Mesodermal cell (in vitro differentiated cells): ENCODE data around the gene SHLD1.

Experiments
- H3K27ac ChIP-seq: 2 replicates; pipeline ENCODE4 v1.7.0; 2013; ENCODE audit warnings: mild to moderate bottlenecking, low read depth, low read length, moderate library complexity; ENCODE audit not compliant: severe bottlenecking
- H3K36me3 ChIP-seq: 2 replicates; pipeline ENCODE4 v1.7.1; 2013; ENCODE audit warnings: mild to moderate bottlenecking, low read length, moderate library complexity; ENCODE audit not compliant: control insufficient read depth, insufficient read depth
- H3K4me1 ChIP-seq: one replicate; pipeline ENCODE4 v1.7.1; 2013; ENCODE audit warnings: mild to moderate bottlenecking, low read length; ENCODE audit not compliant: insufficient read depth, control insufficient read depth, poor library complexity, severe bottlenecking
- H3K4me3 ChIP-seq: 2 replicates; pipeline ENCODE4 v1.7.0; 2013; ENCODE audit warnings: low read length, control low read depth, mild to moderate bottlenecking; ENCODE audit not compliant: insufficient read depth, poor library complexity, severe bottlenecking; ENCODE audit errors: extremely low read depth
- H3K9me3 ChIP-seq: 2 replicates; pipeline ENCODE4 v1.7.1; 2013; ENCODE audit warnings: mild to moderate bottlenecking, low read length, moderate library complexity; ENCODE audit not compliant: control insufficient read depth
- WGBS, 2 experiments: methylation state at CpG; one replicate each; pipeline ENCODE4 v1.1.5; 2013; ENCODE audit warnings: missing lambda C conversion rate in 2 of 2; ENCODE audit not compliant: insufficient coverage in 2 of 2; 5-methylcytosine and 5-hydroxymethylcytosine counted together

Gene SHLD1

GRCh38 chr20:5757949-5758348 lies 7.7 kb downstream of the SHLD1 start:
- H3K36me3 ChIP-seq, result no peaks in the 10 kb centered on the region
- no peak overlapping the region for H3K4me3 ChIP-seq
- no peak overlapping the region for H3K27ac ChIP-seq
- H3K9me3 ChIP-seq, result no peaks in the 10 kb centered on the region
- 68 to 92% methylated on average over 2 to 3 of the region's 3 CpGs for WGBS, 2 experiments
- no peaks in the 10 kb centered on the region for H3K4me1 ChIP-seq

GRCh38 chr20:5766085-5766764 lies 16.0 kb downstream of the SHLD1 start:
- H3K27ac ChIP-seq, result no peak overlapping the region
- H3K4me3 ChIP-seq, result no peak overlapping the region
- 92 to 94% methylated on average over 4 to 7 of the region's 7 CpGs for WGBS, 2 experiments
- no peaks in the 10 kb centered on the region for H3K9me3 ChIP-seq
- H3K4me1 ChIP-seq, result no peaks in the 10 kb centered on the region
- peaks cover 2% of the 10 kb centered on the region for H3K36me3 ChIP-seq

GRCh38 chr20:5767493-5768098 lies 17.4 kb downstream of the SHLD1 start:
- Histone ChIP-seq H3K36me3 (peaks cover 2% of the 10 kb centered on the region), H3K4me1 (no peaks in the 10 kb centered on the region), H3K27ac (no peak overlapping the region), H3K9me3 (no peaks in the 10 kb centered on the region), H3K4me3 (no peak overlapping the region)
- WGBS, 2 experiments, result 87 to 91% methylated on average over 4 to 5 of the region's 9 CpGs

GRCh38 chr20:5770231-5770986 lies 20.2 kb downstream of the SHLD1 start:
- Histone ChIP-seq H3K9me3 (no peaks in the 10 kb centered on the region), H3K4me3 (no peak overlapping the region), H3K36me3 (peaks cover 2% of the 10 kb centered on the region), H3K4me1 (no peaks in the 10 kb centered on the region), H3K27ac (no peak overlapping the region)
- 100% methylated on average over 2 of the region's 3 CpGs; no CpG with 5 or more reads in 1 of the 2 experiments for WGBS, 2 experiments

- no peaks in the 10 kb centered on the region for H3K9me3 ChIP-seq
- no peak overlapping the region for H3K27ac ChIP-seq
- H3K36me3 ChIP-seq, result peaks cover 2% of the 10 kb centered on the region
- H3K4me3 ChIP-seq, result no peak overlapping the region
- 83 to 90% methylated on average over 1 of the region's 1 CpG for WGBS, 2 experiments
- no peaks in the 10 kb centered on the region for H3K4me1 ChIP-seq
Measured at GRCh38 chr20:5770987-5771318, 20.8 kb downstream of the SHLD1 start.

GRCh38 chr20:5772704-5773103 lies 22.5 kb downstream of the SHLD1 start:
- Histone ChIP-seq H3K9me3 (no peaks in the 10 kb centered on the region), H3K4me1 (no peaks in the 10 kb centered on the region), H3K36me3 (peaks cover 2% of the 10 kb centered on the region), H3K4me3 (no peak overlapping the region), H3K27ac (no peak overlapping the region)
- 89% methylated on average over 4 of the region's 5 CpGs; no CpG with 5 or more reads in 1 of the 2 experiments for WGBS, 2 experiments

GRCh38 chr20:5773589-5773988 lies 23.4 kb downstream of the SHLD1 start:
- H3K4me3 ChIP-seq, result no peak overlapping the region
- H3K9me3 ChIP-seq, result no peaks in the 10 kb centered on the region
- H3K4me1 ChIP-seq, result no peaks in the 10 kb centered on the region
- no peak overlapping the region for H3K27ac ChIP-seq
- no peaks in the 10 kb centered on the region for H3K36me3 ChIP-seq
- WGBS, 2 experiments, result 90 to 96% methylated on average over 3 to 4 of the region's 8 CpGs

- no peaks in the 10 kb centered on the region for H3K36me3 ChIP-seq
- no peaks in the 10 kb centered on the region for H3K9me3 ChIP-seq
- no peaks in the 10 kb centered on the region for H3K4me1 ChIP-seq
- 82 to 95% methylated on average over 3 to 4 of the region's 5 CpGs for WGBS, 2 experiments
- H3K4me3 ChIP-seq, result no peak overlapping the region
- no peak overlapping the region for H3K27ac ChIP-seq
Measured at GRCh38 chr20:5776077-5776476, 25.9 kb downstream of the SHLD1 start.

- Histone ChIP-seq H3K4me3 (no peak overlapping the region), H3K36me3 (no peaks in the 10 kb centered on the region), H3K27ac (no peak overlapping the region), H3K4me1 (no peaks in the 10 kb centered on the region), H3K9me3 (no peaks in the 10 kb centered on the region)
- 86 to 95% methylated on average over 2 of the region's 3 CpGs for WGBS, 2 experiments
Measured at GRCh38 chr20:5779071-5779900, 29.1 kb downstream of the SHLD1 start.

GRCh38 chr20:5780846-5781217 lies 30.6 kb downstream of the SHLD1 start:
- Histone ChIP-seq H3K4me1 (no peaks in the 10 kb centered on the region), H3K9me3 (no peaks in the 10 kb centered on the region), H3K4me3 (no peak overlapping the region), H3K36me3 (no peaks in the 10 kb centered on the region), H3K27ac (no peak overlapping the region)
- 94% methylated on average over 2 of the region's 2 CpGs; no CpG with 5 or more reads in 1 of the 2 experiments for WGBS, 2 experiments
